LNCAP (cell line): ENCODE measurements around the gene FAM24A.

ENCODE experiments used
- CTCF ChIP-seq: fragments of 450-650 bp; IDR thresholded peaks from 2 replicates; pipeline ENCODE4 v1.5.1; 2017; ENCODE audit warnings: mild to moderate bottlenecking

FAM24A gene

GRCh38 chr10:122954731-122955050 is 44.3 kb downstream of the FAM24A start:
- no peak for TF ChIP-seq CTCF

- no peak for TF ChIP-seq CTCF
Observed at GRCh38 chr10:122955892-122956291, 45.5 kb downstream of the FAM24A start.

DNA sequence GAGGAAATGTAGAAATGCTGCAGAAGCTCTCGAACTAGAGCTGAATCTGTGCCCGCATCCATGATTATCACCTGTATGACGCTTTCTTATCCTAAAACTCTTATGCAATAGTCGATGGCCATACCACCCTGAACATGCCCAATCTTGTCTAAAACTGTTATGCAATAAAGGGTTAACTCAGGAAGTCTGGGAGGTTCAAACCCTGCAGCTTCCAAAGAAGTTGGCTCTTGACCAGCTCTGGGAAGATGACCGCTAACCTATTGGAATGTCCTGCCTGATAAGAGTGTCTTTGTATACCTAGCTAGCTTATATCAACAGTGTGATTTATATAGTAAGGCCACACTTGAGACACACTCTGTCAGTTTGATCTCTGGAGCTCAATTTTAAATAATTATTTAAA is 47.1 kb downstream of the FAM24A start:
- no peak for TF ChIP-seq CTCF

- TF ChIP-seq CTCF = no peak
Observed at GRCh38 chr10:122962405-122962804, 52.0 kb downstream of the FAM24A start.
